ENCODE measurements around the gene CORO1C. TPM values are rescaled to one million over a fixed set of nuclear protein-coding genes. Genes with fewer than 3 reads are reported as not detected.

CORO1C gene
- polyA plus RNA-seq, 1 of the 3 experiments (the other 2 are of a cell fraction) = 150 TPM

GRCh38 chr12:108611884-108612415 is 119.4 kb downstream of the CORO1C start:
- Histone ChIP-seq H3K9ac (no peak overlapping the region), H4K20me1 (ENCODE audit: insufficient read depth) (no peaks in the 10 kb centered on the region), H3K79me2 (ENCODE audit: insufficient read depth) (no peaks in the 10 kb centered on the region), H3F3A (replicated peaks; ENCODE audit: insufficient read depth) (peaks cover 6% of the 10 kb centered on the region), H3K9me3 (no peaks in the 10 kb centered on the region), H3K4me2 (no peak overlapping the region), H3K36me3 (replicated peaks in 1 of 2; ENCODE audit: control insufficient read depth in 1 of 2, insufficient read depth in 2 of 2, low read length in 1 of 2) (no peaks in the 10 kb centered on the region), H2AFZ (ENCODE audit: low read depth) (no peak overlapping the region), H3K4me3 (ENCODE audit: low read depth in 2 of 2, low read length in 1 of 2) (no peak overlapping the region), H3K9me2 (no peaks in the 10 kb centered on the region), H3K4me1 (ENCODE audit: control insufficient read depth in 1 of 2, insufficient read depth in 2 of 2, low read depth in 1 of 2, low read length in 1 of 2) (peaks cover 7 to 12% of the 10 kb centered on the region in 2 experiments; a peak in 3 of 4 replicates), H3K27ac (ENCODE audit: low read depth in 2 of 2, low read length in 1 of 2) (peak overlapping the region in 1 of 2 experiments; percentile 61; a peak in 1 of 4 replicates), H3K27me3 (ENCODE audit: insufficient read depth) (no peaks in the 10 kb centered on the region)
- 53% methylated on average over 5 of the region's 5 CpGs for WGBS (ENCODE audit: low lambda C conversion rate)
- peak; percentile 56 for DNase-seq
- ChIA-PET CTCF (interaction anchor here (1.0 to 19.2 kb wide), 2 partner anchors 27 to 45 kb away, joined by 4 to 503 read pairs; partner anchors contain the start of genes ISCU and SART3), POLR2A (no interaction called here)
- TF ChIP-seq CTCF (IDR thresholded peaks at IDR 0.05) (peak; percentile 66), SMC3 (IDR thresholded peaks at IDR 0.05; ENCODE audit: low read depth, low read length) (no peak), GABPA (IDR thresholded peaks at IDR 0.05; ENCODE audit: low read depth) (no peak), PBX3 (IDR thresholded peaks at IDR 0.05) (peak; percentile 75), ELF1 (IDR thresholded peaks at IDR 0.05) (no peak), MXI1 (IDR thresholded peaks at IDR 0.05; ENCODE audit: low read depth, low read length) (no peak), FOSL2 (IDR thresholded peaks at IDR 0.05; ENCODE audit: borderline replicate concordance, low read depth) (peak; percentile 85), TCF12 (IDR thresholded peaks at IDR 0.05) (peak; percentile 61), EP300 (IDR thresholded peaks at IDR 0.05; ENCODE audit: borderline replicate concordance in 1 of 2, low read depth in 1 of 2, low read length in 1 of 2) (peak in 1 of 2 experiments; percentile 48; a peak in 1 of 4 replicates), TAF1 (IDR thresholded peaks at IDR 0.05; ENCODE audit: borderline replicate concordance, low read depth, low read length) (no peak), JUND (IDR thresholded peaks at IDR 0.05) (peak; percentile 72; the same call in 1 of the 2 replicates)

GRCh38 chr12:108610856-108611605 is 120.3 kb downstream of the CORO1C start:
- no peaks in the 10 kb centered on the region for H3K9me3 ChIP-seq
- peaks cover 7 to 20% of the 10 kb centered on the region in 2 experiments; a peak in 3 of 4 replicates for H3K4me1 ChIP-seq (ENCODE audit: control insufficient read depth in 1 of 2, insufficient read depth in 2 of 2, low read depth in 1 of 2, low read length in 1 of 2)
- 93% methylated on average over 12 of the region's 15 CpGs for WGBS (ENCODE audit: low lambda C conversion rate)

More at GRCh38 chr12:108610856-108611605, 120.3 kb downstream of the CORO1C start:
- Histone ChIP-seq H3K36me3 (replicated peaks in 1 of 2; ENCODE audit: control insufficient read depth in 1 of 2, insufficient read depth in 2 of 2, low read length in 1 of 2) (no peaks in the 10 kb centered on the region), H3K27ac (ENCODE audit: low read depth in 2 of 2, low read length in 1 of 2) (peak overlapping the region in 1 of 2 experiments; percentile 61; a peak in 1 of 4 replicates), H3K4me2 (no peak overlapping the region), H3K9me2 (no peaks in the 10 kb centered on the region), H3K27me3 (ENCODE audit: insufficient read depth) (no peaks in the 10 kb centered on the region), H4K20me1 (ENCODE audit: insufficient read depth) (no peaks in the 10 kb centered on the region), H3K4me3 (ENCODE audit: low read depth in 2 of 2, low read length in 1 of 2) (no peak overlapping the region), H3F3A (replicated peaks; ENCODE audit: insufficient read depth) (peaks cover 6% of the 10 kb centered on the region), H3K9ac (no peak overlapping the region), H3K79me2 (ENCODE audit: insufficient read depth) (no peaks in the 10 kb centered on the region), H2AFZ (ENCODE audit: low read depth) (no peak overlapping the region)
- CTCF ChIA-PET = interaction anchor here (1.0 to 19.2 kb wide), 4 partner anchors 10 to 340 kb away, joined by 4 to 503 read pairs (median 4); partner anchors contain the start of genes ISCU and SART3
- TF ChIP-seq USF2 (IDR thresholded peaks at IDR 0.05; ENCODE audit: borderline replicate concordance, low read depth, low read length) (no peak), YY1 (IDR thresholded peaks at IDR 0.05; ENCODE audit: low read depth) (no peak), MAX (IDR thresholded peaks at IDR 0.05; ENCODE audit: low read depth) (no peak), CTCF (IDR thresholded peaks at IDR 0.05) (no peak), CHD2 (IDR thresholded peaks at IDR 0.05; ENCODE audit: low read length, partially characterized antibody) (no peak), RAD21 (IDR thresholded peaks at IDR 0.05; ENCODE audit: low read length) (no peak), EP300 (IDR thresholded peaks at IDR 0.05; ENCODE audit: borderline replicate concordance in 1 of 2, low read depth in 1 of 2, low read length in 1 of 2) (no peak)
- POLR2A ChIA-PET = no interaction called here
- DNase-seq = no peak
